Measurements from ENCODE around the gene GPAT2.
"Not testable (repeated sequence)": the region's sequence is repeated elsewhere in the genome, so short reads cannot be mapped to it uniquely, and the experiment has no call there.

GRCh38 chr2:96027725-96028325, 6.9 kb downstream of the GPAT2 start:
- not testable (repeated sequence) for TF ChIP-seq CTCF (IDR thresholded peaks at IDR 0.05; ENCODE audit: low read depth, low read length); POLR2A (IDR thresholded peaks at IDR 0.05; ENCODE audit: extremely low read depth, insufficient read length)

Measured in NB4 (cell line).